GM12872 (cell line): ENCODE measurements around the gene C17orf58.
"Not testable (repeated sequence)": the region's sequence is repeated elsewhere in the genome, so short reads cannot be mapped to it uniquely, and the experiment has no call there.

Source experiments
- TF ChIP-seq, protein P1 (sequence below): IDR thresholded peaks from 3 replicates; pipeline ENCODE4 v1.5.1; 2011; ENCODE audit warnings: low read depth, mild to moderate bottlenecking, low read length, moderate library complexity; ENCODE audit not compliant: insufficient read depth

Gene C17orf58

DNA sequence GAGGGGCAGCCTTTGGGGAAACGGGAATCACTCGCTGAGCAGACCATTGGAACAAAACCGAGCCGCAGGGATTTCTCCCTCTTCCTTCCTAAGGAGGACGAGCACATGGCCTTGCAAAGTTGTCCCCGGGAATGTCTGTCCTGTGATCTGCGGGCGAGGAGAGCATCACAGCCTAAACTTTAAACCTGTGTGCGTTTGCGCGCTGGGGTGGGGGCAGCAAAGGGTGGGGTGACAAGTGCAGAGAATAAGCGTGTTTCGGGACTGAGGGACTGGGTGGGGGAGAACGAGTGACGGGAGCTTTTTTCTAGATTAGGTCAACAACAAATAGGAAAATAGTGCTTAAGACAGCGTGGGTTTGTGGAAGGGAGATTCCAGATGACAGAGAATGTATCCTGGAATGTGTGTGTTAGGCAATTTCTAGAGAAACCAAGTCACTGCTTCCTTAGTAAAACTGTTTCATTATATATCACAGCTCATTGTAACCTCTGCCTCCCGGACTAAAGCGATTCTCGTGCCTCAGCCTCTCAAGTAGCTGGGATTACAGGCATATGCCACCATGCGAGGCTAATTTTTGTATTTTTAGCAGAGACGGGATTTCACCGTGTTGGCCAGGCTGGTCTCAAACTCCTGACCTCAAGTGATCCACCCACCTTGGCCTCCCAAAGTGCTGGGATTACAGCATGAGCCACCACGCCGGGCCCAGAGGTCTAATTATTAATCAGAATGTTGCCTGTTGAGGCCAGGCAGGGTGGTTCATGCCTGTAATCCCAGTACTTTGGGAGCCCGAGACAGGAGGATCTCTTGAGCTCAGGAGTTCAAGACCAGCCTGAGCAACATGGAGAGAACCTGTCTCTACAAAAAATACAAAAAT, at the start of gene C17orf58:
TSS of gene C17orf58 (minus strand) at position 169 of the 871 bp plus-strand sequence. CDS start 271 bp downstream, outside the sequence.
- TF ChIP-seq, protein P1, sequence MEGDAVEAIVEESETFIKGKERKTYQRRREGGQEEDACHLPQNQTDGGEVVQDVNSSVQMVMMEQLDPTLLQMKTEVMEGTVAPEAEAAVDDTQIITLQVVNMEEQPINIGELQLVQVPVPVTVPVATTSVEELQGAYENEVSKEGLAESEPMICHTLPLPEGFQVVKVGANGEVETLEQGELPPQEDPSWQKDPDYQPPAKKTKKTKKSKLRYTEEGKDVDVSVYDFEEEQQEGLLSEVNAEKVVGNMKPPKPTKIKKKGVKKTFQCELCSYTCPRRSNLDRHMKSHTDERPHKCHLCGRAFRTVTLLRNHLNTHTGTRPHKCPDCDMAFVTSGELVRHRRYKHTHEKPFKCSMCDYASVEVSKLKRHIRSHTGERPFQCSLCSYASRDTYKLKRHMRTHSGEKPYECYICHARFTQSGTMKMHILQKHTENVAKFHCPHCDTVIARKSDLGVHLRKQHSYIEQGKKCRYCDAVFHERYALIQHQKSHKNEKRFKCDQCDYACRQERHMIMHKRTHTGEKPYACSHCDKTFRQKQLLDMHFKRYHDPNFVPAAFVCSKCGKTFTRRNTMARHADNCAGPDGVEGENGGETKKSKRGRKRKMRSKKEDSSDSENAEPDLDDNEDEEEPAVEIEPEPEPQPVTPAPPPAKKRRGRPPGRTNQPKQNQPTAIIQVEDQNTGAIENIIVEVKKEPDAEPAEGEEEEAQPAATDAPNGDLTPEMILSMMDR, result not testable (repeated sequence)

DNA sequence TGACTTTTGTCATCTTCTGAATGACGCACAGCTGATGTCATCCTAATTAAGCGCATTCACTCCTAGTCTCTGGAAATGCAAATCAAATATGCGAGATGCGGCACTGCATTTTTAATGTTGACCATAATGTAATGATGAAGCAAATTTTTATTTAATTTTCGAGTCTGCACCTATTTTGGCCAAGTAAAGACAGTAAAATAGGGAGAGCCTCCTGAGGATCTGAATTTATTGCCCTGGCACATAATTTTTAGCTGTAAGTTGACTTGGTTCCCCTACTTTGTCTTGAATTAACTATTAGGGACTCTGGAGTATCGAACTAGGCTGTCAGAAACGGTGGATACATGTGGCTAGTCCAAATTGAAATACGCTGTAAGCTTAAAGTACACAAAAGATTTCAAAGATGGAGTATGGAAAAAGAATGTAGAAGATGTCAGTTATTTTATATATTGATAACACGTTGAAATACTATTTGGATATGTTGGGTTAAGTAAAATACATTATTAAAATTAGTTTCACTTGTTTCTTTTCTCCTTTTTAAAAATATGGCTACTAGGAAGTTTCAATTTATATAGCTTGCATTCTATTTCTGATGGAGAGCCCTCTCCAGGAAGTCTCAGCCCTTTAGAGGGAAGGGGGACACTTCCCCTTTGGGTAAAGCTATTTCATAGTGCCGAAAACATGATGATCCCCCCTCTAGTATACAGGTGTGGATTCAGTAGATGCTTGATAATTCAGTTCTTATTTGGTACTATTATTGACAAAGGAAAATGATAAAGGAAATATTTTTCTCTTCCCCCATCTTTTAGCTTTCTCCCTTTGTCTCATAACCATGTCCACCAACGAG, 40.3 kb upstream of the C17orf58 start:
- TF ChIP-seq, protein P1, result no peak

DNA sequence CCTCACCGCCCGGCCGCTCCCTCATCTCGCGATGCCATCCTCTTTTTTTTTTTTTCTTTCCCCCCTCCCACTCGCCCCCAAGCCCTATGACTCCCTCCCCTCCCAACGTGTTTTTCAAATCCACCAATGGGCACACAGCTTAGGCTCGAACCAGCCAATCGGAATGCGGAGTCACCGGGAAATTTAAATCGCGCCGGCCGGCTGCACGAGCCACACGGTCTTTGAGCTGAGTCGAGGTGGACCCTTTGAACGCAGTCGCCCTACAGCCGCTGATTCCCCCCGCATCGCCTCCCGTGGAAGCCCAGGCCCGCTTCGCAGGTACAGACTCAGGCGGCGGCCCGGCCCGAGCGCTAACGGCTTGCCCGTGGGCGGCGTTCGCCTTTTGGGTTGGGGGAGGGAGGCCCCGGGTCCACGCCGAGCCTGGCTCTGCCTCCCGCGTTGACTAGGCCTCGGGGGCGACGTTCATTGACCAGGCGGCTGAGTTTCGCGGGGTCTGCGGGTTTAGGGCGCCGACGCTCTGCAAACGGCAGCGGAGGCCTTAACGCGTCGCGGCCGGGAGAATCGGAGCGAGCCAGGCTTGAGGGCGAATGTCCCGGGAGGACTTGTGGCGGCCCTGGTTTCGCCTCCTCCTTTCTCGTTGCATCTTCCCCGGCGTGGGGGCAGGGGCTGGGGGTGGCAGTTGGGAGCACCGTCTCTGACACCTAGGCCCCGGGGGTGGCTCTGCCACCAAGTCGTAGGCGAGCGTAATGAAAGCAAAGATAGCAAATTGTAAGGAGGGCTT, 39.4 kb upstream of the C17orf58 start, which contains the start of gene KPNA2:
TSS of gene KPNA2 (plus strand) at position 213 of the 781 bp plus-strand sequence. CDS start 1,398 bp downstream, outside the sequence.
- TF ChIP-seq, protein P1, result no peak

DNA sequence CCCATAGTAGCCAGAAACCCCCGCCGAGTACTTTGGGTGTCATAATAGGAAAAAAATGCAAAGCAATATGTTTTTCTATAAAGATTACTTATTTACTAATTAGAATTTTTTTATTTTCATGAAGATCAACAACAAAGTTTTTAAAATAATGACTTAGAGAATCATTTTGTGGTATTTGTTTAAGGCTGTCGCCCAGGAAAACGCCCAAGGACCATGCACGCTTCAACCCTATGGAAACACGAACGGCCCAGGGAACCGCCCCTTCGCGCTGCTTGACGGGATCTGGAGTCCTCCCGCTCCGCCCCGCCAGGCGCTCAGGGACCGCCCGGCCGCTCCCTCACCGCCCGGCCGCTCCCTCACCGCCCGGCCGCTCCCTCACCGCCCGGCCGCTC, 38.9 kb upstream of the C17orf58 start:
- TF ChIP-seq, protein P1, result no peak

DNA sequence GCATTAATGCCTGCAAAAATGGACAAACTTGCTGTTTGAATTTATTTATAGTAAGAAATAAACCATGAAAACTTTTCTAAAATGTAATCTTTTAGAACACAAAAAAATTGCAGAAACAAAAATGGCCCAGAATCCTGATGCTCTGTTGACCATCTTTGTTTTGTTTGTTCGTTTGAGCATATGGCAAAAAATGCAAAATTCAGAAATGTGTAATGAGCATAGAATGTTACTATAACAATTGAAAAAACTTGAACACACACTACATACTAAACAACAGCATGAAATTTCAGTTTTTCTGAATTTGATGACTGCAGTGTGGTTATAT, 38.1 kb upstream of the C17orf58 start:
- TF ChIP-seq, protein P1, result no peak

DNA sequence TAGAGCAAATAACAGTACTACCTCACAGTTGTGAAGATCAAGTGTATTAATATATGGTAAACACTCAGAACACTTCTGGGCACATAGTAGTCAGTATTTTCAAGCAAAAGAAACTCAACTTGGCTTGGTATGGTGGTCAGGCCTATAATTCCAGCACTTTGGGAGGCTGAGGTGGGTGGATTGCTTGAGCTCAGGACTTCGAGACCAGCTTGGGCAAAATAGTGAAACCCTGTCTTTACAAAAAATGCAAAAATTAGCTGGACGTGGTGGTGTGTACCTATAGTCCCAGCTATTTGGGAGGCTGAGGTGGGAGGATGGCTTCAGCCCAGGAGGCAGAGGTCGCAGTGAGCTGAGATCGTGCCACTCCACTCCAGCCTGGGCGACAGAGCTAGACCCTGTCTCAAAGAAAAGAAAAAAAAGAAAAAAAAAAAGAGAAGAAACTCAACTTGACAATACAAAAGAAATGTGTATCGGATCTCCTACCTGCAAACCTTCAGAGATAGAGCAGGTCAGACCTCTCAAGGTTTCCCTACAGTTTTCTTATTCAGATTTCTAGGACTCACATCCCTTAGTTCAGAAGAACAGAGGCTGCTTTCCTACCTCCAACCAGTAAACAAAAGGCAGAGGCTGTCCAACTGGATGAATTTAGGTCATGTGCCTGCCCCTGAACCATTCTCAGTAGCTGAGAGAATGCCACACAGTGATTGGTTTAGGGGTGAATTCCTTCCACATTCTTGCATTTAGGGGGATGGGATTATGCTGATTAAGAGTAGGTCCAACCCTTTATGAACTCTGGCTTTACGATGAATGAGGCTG, 37.6 kb upstream of the C17orf58 start:
- TF ChIP-seq, protein P1, result no peak
